ENCODE results near the gene PSG2. TPM values are rescaled to one million over a fixed set of nuclear protein-coding genes. Genes with fewer than 3 reads are reported as not detected.
"Not testable (repeated sequence)": the region's sequence is repeated elsewhere in the genome, so short reads cannot be mapped to it uniquely, and the experiment has no call there.

The PSG2 gene
- not detected in 2 replicates for total RNA-seq (2014; rRNA removed; shearing (Covaris generic))

DNA sequence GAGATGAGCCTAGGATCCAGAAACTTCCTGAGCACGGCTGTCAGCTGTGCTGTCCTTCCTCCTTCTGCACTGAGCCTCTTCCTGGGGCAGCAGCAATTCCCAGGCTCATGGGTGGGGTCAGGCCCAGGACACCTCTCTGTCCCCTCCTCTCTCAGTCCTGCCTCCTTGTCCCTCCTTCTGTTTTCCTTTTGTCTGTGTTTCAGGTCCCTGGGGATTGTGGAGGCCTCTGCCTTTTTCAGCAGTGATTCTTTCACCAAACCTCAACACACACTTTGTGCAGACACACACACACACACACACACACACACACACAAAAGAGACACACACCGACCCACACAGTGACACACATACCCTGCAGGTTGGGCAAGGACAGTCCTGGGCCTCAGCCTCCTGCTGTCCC is at the start of gene PSG2:
PSG2 (minus strand) TSS at position 101 of the 400 bp plus-strand sequence. CDS start 132 bp downstream, outside the sequence.
- DNase-seq (ENCODE audit: low read depth): not testable (repeated sequence)

DNA sequence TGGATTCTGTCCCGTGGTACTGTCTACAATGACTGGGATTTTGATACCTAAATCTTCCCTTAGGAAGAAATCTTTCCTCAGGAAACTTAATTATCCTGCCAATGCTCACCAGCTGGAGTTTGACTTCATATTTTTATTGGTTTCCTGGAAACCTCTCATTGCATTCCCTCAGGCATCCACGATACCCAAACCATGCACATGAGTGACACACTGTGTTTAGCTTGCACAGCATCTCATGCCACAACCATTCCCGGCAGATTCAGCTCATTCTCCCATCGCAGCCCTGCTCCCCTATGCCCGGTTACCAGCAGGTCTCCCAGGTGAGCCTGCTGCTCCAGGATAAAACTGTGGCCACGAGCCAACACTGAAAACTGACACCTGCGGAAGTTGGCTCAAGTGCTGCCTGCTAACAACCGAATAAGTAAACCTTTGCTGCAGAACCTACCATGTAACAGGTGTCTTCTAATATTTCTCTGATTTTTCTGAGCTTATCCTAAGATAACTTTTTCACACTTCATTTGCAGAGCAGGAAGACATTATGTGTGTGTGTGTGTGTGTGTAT is 48.9 kb upstream of the PSG2 start:
- DNase-seq (ENCODE audit: low read depth): not testable (repeated sequence)

DNA sequence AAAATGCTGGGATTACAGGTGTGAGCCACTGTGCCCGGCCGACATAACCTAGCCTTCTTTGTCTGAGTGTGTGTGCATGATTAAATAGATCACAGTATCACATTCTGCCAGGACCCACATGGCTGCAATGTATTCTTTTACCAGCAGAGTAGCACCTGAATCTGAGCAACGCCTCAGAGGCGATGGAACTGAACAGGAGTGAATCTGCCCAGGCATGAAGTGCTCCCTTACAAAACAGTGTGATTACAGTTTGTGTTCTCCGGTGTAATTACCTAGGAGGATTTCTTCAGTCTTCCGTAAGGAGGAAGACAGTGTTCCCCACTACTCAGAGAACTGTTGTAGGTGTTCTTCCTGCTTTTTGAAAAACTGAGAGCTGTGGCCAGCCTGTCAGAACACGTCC is 46.7 kb upstream of the PSG2 start:
- not testable (repeated sequence) for DNase-seq (ENCODE audit: low read depth)

DNA sequence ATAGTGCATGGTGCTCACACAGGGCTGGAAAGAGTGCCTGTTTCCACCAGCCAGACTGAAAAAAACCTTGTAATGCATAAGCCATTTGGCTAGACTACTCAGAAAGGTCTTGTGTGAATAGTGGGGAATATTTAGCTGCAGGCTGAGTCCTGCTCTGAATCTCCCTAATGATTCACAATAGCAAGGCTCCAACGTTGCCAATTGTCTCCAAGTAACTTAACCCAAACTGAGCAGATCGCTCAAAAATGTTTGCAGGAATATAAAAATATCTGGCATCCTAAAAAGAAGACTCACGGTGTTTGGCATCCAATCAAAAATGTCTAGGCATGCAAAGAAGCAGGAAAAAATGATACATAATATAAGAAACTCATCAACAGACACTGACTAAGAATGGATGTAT is 44.8 kb upstream of the PSG2 start:
- peak; percentile 78 for DNase-seq (ENCODE audit: low read depth)

DNA sequence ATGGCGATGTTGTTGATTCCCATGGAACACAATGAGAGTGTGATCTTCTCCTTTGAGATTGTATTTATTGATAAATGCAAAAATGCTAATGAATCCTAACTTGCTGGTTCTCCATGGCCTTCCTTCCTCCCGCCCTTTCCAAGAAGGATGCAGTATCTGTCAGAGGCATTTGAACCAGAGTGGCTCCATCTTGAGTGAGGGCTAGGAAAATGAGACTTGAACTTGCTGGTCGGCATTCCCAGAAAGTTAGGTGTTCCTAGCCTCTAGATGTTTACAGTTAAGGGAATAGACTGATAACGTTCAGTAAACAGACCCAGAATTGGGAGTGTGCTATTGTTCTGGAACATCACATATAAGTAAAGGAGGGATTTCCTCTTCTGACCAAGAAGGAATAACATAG is 44.2 kb upstream of the PSG2 start:
- no peak for DNase-seq (ENCODE audit: low read depth)

DNA sequence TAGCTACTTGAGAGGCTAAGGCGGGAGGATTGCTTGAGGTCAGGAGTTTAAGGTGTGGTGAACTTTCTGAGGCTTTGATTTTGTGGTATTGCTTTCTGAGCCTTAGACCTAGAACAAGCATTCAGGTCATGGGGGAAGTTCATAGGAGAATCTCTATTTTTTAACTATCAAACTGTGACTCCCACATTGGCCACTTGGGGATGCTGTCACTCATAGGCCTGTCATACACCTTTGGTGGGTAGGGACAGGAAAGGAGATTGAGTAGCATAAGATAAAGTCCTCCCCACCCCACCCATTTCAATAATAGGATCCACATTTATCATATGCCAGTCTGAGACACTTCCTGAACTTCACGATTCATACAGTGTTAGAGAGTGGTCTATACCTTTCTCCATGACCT is 41.9 kb upstream of the PSG2 start:
- no peak for DNase-seq (ENCODE audit: low read depth)

DNA sequence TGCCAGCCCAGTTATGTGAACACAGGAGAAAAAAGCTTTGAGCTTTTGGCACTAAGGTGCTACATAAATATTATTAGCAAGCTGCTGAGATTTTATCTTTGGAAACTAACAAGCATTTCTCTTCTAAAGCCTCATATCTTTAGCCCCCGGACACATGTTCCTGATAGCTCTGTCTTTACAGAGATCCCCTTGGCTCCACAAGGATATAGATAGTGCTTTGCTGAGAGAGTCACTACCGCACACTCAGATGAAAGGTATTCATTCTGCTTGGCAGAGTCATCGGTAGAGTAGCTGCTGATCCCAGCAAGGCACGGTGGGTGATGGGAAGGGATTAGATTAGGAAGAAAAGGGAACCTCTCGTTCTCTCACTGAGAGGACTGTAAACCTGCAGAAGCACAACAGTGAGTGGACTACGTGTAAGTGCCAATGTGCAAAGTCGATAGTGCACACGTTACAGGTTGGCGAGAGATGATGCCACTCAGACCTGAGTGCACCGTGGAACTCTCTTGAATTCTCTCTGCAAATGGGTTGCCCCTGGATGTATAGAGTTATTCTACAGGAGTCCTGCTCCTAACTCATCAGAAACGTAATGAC is 38.0 kb upstream of the PSG2 start:
- peak; percentile 94 for DNase-seq (ENCODE audit: low read depth)

DNA sequence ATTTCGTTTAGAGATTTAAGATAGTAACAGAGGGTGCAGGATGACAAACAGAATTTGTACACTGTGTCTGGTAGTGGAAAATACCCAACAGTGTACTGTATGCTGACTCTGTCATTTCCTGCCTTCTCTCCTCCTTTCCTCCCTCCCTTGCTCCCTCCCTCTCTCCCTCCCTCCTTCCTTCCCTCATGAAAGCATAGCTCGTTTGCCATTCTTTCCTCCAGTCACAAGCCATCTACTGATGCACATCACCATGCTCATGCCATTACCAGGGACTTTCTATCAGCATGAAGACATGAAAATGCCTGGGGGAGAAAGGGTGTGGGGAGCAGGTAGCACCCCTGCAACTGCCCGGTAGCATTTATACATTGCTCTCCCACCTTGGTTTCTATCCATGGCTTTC is 37.0 kb upstream of the PSG2 start:
- peak; percentile 55 for DNase-seq (ENCODE audit: low read depth)

DNA sequence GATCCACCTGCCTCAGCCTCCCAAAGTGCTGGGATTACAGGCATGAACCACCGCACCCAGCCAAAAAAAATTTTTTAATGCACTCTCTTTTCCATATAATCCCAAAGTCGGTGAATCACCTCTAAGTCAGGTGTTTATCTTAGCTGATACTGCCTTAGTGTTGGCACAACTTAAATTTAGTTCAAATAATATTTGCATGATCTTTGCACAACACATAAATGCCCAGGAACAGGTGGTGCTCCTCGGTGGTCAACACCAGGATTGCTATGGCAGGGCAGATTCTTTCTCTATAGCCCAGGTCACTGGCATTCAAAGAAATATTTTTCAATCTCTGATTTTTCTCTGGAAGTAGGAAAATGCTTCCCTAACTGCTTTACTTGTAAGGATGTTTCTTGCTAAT is 33.9 kb upstream of the PSG2 start:
- not testable (repeated sequence) for DNase-seq (ENCODE audit: low read depth)

DNA sequence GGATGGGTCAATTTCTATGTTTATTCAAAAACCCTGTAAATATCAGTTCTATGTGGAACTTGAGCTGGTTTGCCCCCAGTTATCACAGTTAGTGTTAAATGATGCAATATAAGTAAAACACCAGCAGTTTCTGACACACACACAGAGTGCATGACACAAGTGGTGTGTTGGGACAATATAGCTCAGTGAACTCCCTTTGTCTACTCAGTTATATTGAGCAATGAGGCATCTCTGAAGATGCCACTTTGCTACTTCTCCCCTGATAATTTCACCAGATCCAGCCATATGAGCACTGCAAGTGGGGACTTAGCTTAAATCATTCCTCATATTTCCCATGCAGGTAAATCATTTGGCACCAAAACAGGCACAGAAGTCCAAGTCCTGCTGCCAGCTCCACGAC is 33.0 kb upstream of the PSG2 start:
- not testable (repeated sequence) for DNase-seq (ENCODE audit: low read depth)

DNA sequence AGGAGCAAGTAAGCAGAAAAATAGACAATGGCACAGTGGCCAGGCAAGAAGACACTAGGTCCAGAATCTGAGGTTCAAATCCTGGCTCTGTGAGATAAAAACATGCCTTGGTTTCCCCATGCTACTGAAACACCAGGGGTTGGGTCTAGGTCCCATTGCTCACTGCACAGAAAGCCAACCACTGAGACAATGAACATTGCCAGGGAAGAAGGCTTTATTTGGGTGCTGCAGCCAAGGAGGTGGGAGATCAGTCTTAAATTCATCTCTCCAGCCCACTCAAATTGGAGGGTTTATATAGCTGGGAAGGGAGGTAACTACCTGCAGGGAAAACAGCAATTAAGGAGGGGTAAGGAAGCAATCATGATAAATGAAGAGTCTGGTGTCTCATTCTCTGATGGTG is 32.6 kb upstream of the PSG2 start:
- DNase-seq (ENCODE audit: low read depth): not testable (repeated sequence)

DNA sequence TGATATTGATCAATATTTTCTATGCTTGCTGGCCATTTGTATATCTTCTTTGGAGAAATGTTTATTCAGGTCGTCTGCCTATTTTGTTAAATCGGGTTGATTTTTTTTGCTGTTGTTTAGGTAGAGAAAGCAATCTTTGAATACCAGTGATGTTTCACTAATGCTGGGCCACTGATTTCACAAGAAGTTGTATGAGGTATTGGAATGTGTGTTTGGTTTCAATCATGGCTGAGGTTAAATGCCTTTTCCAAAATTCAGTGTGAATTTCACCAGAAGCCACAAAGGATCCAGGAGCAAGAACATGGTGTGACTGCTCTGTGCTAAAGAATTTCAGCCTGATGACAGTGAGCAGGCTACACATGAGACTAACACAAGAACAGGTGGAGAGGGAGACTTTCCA is 32.1 kb upstream of the PSG2 start:
- not testable (repeated sequence) for DNase-seq (ENCODE audit: low read depth)

DNA sequence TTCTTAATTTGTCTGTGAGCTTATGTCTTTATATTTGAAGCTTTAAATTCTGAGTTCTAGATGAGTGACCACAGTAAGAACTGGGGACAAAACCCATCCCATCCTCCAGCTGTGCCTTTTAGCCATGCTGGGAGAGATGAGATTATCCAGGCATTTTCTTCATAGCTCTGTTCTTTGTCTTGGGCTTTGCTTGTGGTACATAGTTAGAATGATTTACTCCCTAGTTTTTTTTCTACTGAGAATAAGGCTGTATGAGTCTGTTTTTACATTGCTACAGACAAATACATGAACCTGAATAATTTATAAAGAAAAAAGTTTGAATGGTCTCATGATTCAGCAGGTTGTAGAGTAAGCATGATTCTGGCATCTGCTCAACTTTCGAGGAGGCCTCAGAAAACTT is 24.9 kb upstream of the PSG2 start:
- DNase-seq (ENCODE audit: low read depth): not testable (repeated sequence)

DNA sequence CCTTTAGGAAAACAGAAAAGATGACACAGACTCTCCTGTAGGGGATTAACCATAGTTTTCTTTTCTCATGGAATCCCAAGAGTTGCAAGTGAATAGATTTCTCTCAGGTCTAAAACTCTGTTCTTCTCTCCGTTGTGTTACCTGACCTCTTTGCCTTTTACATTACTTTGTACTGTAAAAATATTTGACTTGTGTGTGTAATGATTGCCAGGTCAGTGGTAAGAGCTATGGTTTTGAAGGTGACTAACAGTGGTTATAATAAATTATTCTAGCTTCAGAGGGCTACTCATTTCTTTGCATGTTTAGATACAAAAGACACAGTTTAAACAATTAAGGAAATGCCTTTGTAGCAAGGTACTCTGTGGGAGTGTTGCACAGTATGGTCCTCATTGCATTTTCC is 23.0 kb upstream of the PSG2 start:
- DNase-seq (ENCODE audit: low read depth): no peak

DNA sequence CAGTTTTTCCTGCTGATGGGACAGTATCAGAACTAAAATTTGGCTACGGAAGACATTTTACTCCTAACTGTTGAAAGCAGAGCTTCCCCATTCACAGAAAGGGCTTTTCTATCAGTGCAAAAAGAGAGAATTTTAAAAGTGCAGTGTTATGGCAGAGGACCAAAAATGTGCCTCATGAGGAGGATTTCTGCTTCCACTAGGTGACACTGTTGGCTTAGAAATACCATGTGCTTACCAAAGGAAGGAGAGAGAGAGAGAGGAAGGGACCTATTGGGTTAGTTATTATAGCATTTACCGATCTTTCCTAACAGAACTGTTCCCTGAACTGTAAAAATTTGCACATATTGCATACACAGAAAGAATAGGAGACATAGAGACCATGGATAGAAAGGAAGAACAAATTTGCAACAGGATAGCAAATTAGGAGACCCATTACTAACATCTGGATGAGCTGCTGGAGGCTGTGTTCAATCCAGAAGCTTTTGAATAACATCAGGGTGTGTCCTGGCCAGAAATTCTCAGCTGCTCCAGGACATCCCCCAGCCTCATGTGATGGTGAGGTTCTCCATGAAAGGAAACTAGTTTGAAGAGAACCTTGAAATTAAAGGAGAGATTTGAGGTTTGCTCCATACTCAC is 21.8 kb upstream of the PSG2 start:
- DNase-seq (ENCODE audit: low read depth): peak; percentile 78

DNA sequence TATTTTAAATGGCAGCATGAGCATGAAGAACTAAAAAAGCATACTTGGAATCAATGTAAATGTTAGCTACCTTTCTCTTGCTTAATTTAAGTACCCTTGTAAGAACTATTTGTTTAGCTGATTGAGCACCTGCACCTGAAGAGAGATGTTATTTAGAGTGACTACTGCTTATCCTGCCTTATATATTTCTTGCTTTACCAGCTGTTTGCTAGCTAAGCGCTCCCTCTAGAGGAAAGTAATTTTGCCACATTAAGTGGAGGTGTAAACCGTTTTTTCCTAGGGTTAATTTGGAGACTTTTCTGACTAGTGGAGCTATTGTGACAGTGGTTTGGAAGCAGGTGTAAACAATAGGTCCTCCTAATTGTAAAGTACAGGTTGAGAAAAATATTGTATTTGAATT is 19.4 kb upstream of the PSG2 start:
- DNase-seq (ENCODE audit: low read depth): no peak

DNA sequence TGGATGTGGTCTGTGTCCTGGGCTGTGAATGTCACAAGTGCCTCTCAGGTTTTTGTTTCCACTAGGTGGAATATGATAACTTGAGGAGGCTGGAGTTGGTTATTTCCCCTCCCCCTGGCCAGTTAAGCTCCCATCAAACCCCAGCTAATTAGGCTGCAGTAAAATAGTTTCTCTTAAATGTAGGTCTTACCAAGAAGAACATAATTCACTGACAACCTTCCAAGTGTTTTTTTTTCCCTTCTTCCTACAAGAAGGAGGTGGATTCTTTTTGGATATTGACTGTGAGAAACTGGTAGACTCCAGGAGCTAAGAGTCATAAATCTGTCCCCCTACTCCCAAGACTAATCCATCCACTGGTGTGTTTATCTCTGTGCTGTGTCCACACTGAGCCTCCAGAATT is 15.9 kb upstream of the PSG2 start:
- DNase-seq (ENCODE audit: low read depth): not testable (repeated sequence)

DNA sequence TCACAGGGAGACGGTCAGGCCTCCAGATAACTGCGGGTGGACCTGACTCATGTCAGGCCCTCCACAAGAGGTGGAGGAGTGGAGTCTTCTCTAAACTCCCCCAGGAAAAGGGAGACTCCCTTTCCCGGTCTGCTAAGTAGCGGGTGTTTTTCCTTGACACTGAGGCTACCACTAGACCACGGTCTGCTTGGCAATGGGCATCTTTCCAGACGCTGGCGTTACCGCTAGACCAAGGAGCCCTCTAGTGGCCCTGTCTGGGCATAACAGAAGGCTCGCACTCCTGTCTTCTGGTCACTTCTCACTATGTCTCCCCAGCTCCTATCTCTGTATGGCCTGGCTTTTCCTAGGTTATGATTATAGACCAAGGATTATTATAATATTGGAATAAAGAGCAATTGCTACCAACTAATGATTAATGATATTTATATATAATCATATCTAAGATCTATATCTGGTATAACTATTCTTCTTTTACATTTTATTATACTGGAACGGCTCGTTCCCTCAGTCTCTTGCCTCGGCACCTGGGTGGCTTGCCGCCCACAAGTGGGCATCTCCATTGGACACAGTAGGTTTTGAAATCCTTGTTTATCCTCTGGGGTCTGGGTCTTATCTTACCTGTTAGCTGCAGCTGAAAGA is 5.3 kb upstream of the PSG2 start:
- DNase-seq (ENCODE audit: low read depth): peak; percentile 78

DNA sequence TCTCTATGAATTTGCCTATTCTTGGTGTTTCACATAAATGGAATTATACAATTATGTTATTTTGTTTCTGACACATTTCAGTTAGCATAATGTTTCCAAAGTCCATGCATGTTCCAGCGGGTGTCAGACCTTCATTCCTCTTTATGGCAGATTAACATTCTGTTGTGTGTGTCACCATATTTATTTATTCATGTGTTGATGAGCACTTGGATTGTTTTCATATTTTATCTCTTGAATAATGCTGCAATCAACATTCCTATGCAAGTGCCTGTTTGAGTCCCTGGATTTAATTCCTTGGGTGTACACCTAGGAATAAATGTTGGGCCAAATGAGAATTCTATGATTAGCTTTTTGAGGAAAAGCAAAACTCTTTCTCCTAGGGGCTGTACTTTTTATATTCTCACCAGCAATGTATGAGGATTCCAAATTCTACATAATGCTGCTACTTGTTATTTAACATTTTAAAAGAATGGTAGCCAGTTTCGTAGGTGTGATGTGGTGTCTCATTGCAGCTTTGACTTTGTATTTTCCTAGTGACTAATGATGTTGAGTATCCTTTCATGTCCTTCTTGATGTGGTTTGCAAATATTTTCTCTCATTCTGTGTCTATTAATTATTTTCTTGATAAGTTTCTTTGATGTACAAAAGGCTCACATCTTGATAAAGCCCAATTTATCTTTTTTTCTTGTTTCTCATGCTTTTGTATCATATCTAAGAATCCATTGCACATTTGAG is 3.5 kb upstream of the PSG2 start:
- not testable (repeated sequence) for DNase-seq (ENCODE audit: low read depth)

DNA sequence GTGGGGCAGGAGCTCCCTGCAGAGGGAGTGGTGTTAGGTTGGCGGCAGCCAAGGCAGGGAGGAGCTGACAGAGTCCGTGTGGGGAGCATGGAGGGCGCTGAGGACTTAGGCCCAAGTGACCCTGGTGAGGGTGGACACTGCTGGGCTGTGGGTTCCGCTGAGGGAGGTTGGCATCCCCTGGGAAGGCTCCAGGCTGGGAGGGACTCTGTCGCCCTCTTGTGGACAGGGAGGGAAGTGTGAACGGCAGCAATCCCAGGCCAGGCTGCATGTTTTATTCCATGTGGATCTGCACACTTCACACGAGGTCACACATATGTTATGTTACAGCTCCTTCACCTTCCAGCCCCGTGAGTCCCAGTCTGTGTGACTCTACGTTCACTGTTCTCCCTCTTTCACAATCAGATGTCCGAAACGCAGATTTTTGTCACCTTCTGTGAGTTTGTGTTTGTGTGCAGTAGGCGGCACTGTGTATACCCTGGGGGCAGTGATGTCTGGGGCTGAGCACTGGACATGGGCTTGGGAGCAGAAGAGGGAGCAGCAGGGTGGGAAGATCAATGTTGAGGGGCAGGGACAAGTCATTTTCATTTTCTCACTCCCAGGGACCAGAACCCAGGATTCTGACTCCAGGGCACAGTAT is 1.8 kb upstream of the PSG2 start:
- peak; percentile 25 for DNase-seq (ENCODE audit: low read depth)

DNA sequence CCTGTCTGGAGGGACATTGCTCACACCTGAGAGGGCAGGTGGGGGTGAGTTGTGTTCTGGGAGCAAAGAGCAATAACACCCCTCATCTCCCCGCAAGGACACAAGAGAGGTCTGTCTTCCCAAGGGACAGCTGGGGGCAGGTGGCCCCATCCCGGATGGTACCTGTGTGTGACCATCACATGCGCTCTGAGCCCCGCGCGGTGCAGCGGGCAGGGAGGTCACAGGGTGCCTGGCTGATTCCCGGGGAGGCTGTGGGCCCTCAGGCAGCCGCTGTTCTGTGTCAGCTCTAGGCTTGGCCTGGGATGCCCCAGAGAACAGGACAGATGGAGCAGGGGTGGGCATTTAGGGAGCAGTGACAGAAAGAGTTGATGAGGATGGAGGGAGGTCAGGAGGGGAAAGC is 1.2 kb upstream of the PSG2 start:
- not testable (repeated sequence) for DNase-seq (ENCODE audit: low read depth)

DNA sequence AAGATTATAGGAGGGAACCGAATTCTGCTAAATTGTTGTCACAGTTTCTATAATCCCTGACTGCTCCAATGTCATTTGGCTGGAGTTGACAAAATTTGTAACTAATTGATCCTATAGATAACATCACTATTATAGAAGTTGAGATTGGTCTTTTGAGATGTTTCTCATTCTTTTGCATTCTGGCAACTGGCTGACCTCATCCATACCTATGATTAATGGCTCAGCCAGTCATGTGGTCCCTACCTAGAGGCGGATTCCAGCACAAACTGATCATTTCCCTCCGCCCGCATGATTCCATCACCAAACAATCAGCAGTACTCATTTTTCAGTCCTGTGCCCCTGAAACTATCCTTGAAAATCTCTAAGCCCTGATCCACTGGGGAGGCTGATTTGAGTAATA is 4.2 kb downstream of the PSG2 start:
- peak; percentile 71 for DNase-seq (ENCODE audit: low read depth)

Data from RPMI7951 (cell line).